Measurements from ENCODE around the gene MEIKIN. TPM values are rescaled to one million over a fixed set of nuclear protein-coding genes. Genes with fewer than 3 reads are reported as not detected.
"Not testable (repeated sequence)": the region's sequence is repeated elsewhere in the genome, so short reads cannot be mapped to it uniquely, and the experiment has no call there.

MEIKIN gene
- total RNA-seq, 2 experiments from 2014 or later = not detected

DNA sequence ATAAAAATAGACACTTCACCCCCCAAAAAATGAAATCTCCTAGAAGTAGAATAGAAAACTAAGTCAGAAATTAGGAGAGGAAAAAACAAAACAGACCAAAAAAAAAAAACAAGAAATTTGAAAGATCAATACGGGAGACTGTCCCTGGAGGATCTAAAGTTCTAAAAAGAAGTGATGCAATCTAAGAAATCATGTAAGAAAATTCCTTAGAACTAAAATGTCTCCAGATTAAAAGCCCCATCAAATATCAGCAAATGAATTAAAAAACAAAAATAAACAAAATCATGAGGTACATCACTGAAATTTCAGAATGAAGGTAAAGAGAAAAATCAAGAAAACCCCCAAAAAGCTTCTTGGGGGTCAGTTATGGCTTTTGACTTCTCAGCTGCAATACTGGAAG lies 162.1 kb downstream of the MEIKIN start:
- peaks cover 18% of the 10 kb centered on the region for H3K36me3 Mint-ChIP-seq (ENCODE audit: low read depth)
- CTCF ChIA-PET = interaction anchor here (1.1 kb wide), 1 partner anchor 9 kb away, joined by 3 read pairs; no protein-coding TSS in a partner anchor
- intact Hi-C loops (cut with DNase I, micrococcal nuclease) = no loop called here
- DNase-seq (no peak), ATAC-seq (no peak)
- POLR2A ChIA-PET = no interaction called here
- H3K4me1 Mint-ChIP-seq = peaks cover 29% of the 10 kb centered on the region
- no peaks in the 10 kb centered on the region for H3K27me3 Mint-ChIP-seq
- no peak overlapping the region for H3K4me3 Mint-ChIP-seq
- no peak overlapping the region for H3K27ac Mint-ChIP-seq
- H3K9me3 Mint-ChIP-seq (ENCODE audit: low read depth) = no peaks in the 10 kb centered on the region

DNA sequence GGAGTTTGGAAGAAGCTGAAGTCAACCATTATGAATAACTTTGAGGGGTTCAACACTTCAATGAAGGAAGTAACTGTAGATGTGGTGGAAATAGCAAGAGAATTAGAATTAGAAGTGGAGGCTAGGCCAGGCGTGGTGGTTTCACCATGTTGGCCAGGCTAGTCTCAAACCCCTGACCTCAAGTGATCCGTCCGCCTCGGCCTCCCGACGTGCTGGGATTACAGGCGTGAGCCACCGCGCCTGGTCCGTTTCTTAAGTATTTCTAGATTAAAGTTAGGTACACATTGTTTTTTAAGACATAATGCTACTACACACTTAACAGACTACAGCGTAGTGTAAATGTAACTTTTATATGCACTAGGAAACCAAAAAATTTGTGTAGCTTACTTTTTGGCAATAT lies 162.7 kb downstream of the MEIKIN start:
- ChIA-PET CTCF (no interaction called here), POLR2A (no interaction called here)
- intact Hi-C loops (cut with DNase I, micrococcal nuclease) = no loop called here
- Mint-ChIP-seq H3K27me3 (no peaks in the 10 kb centered on the region), H3K9me3 (ENCODE audit: low read depth) (no peaks in the 10 kb centered on the region), H3K36me3 (ENCODE audit: low read depth) (peaks cover 17% of the 10 kb centered on the region), H3K27ac (no peak overlapping the region), H3K4me3 (no peak overlapping the region), H3K4me1 (peaks cover 28% of the 10 kb centered on the region)
- DNase-seq (no peak), ATAC-seq (no peak)

DNA sequence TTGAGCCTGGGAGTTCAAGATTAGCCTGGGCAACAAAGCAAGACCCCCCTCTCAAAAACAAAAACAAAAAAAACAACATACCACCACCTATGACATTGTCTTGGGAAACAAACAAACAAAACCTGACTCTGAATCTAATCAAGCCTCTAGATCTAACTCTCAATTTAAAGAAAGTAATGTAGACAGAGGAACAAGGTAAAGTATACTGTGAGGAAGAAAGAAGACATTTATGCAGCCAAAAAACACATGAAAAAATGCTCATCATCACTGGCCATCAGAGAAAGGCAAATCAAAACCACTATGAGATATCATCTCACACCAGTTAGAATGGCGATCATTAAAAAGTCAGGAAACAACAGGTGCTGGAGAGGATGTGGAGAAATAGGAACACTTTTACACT lies 167.3 kb downstream of the MEIKIN start:
- H3K9me3 Mint-ChIP-seq (ENCODE audit: low read depth); intact Hi-C loops (cut with DNase I, micrococcal nuclease); ATAC-seq; POLR2A ChIA-PET; H3K27me3 Mint-ChIP-seq; CTCF ChIA-PET; H3K27ac Mint-ChIP-seq; DNase-seq; H3K4me3 Mint-ChIP-seq: not testable (repeated sequence)
- H3K36me3 Mint-ChIP-seq (ENCODE audit: low read depth) = peaks cover 15% of the 10 kb centered on the region
- peaks cover 31% of the 10 kb centered on the region for H3K4me1 Mint-ChIP-seq

GRCh38 chr5:131776450-131776849 lies 169.0 kb downstream of the MEIKIN start:
- Mint-ChIP-seq H3K4me1 (peaks cover 23% of the 10 kb centered on the region), H3K36me3 (ENCODE audit: low read depth) (peaks cover 7% of the 10 kb centered on the region), H3K9me3 (ENCODE audit: low read depth) (no peaks in the 10 kb centered on the region), H3K4me3 (no peak overlapping the region), H3K27me3 (no peaks in the 10 kb centered on the region), H3K27ac (no peak overlapping the region)
- ATAC-seq (no peak), DNase-seq (no peak)
- ChIA-PET POLR2A (no interaction called here), CTCF (no interaction called here)
- intact Hi-C loops (cut with DNase I, micrococcal nuclease) = no loop called here

DNA sequence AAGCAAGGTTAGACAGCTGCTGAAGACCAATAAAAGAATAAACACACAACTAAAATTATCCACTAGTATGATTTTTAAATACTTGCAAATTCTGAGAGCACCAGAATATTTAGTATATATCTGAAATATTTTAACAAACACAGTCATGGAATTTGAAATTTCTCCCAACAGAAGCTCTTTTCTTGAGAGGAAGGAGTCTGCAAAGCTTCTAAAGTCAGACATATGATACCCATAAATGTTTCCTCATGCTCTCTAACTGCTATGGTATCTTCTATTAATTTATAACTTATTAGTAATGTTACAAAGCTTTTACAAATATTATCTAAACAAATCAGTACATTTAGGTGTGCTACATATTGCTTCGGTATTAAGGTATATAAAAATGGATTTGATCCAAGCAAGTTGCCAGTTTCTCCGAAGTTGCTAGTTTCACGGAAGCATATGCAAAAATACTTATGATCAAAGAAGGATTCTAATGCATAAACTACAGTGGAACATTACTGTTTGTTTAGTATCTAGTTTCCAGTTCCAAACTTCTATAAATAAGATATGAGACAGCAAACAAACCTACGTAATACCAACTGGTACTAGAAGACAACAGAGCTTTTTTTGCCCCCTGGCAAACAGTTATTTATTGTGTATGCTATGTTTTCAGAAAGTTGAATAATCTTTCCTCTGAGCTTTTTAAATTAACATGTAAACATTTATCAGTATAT lies 170.7 kb downstream of the MEIKIN start:
- intact Hi-C loops (cut with DNase I, micrococcal nuclease) = no loop called here
- Mint-ChIP-seq H3K36me3 (ENCODE audit: low read depth) (peaks cover 5% of the 10 kb centered on the region), H3K27ac (no peak overlapping the region), H3K4me1 (peaks cover 25% of the 10 kb centered on the region), H3K4me3 (no peak overlapping the region), H3K9me3 (ENCODE audit: low read depth) (no peaks in the 10 kb centered on the region), H3K27me3 (no peaks in the 10 kb centered on the region)
- CTCF ChIA-PET = interaction anchor here (1.1 to 1.2 kb wide), 2 partner anchors 9 to 186 kb away, joined by 3 read pairs; no protein-coding TSS in a partner anchor
- ATAC-seq (no peak), DNase-seq (no peak)
- POLR2A ChIA-PET = no interaction called here

- Mint-ChIP-seq H3K4me3 (no peak overlapping the region), H3K27ac (no peak overlapping the region), H3K9me3 (ENCODE audit: low read depth) (no peaks in the 10 kb centered on the region), H3K4me1 (peaks cover 28% of the 10 kb centered on the region), H3K36me3 (ENCODE audit: low read depth) (peaks cover 3% of the 10 kb centered on the region), H3K27me3 (no peaks in the 10 kb centered on the region)
- ChIA-PET CTCF (no interaction called here), POLR2A (no interaction called here)
- DNase-seq (no peak), ATAC-seq (no peak)
- intact Hi-C loops (cut with DNase I, micrococcal nuclease) = no loop called here
Observed at GRCh38 chr5:131773805-131774204, 171.7 kb downstream of the MEIKIN start.

DNA sequence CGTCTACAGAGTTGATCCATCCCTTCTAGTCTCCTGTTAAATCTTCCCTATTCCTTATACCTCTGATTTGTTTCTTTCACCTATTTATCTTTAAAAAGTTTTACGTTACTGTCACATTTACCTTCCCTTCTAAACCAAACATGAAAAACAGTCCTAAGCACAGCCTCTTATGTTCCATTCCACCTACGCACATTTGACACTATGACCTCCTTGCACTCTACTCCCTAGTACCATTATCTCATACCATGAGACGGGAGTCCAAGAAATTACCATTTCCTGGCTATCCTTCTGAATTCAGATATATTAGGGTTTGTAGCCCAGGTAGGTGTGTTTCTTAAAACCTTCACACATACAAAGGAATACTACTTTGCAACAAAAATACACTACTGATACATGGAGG lies 173.8 kb downstream of the MEIKIN start:
- POLR2A ChIA-PET = no interaction called here
- no peak for ATAC-seq
- H3K9me3 Mint-ChIP-seq (ENCODE audit: low read depth) = peaks cover 3% of the 10 kb centered on the region

DNA sequence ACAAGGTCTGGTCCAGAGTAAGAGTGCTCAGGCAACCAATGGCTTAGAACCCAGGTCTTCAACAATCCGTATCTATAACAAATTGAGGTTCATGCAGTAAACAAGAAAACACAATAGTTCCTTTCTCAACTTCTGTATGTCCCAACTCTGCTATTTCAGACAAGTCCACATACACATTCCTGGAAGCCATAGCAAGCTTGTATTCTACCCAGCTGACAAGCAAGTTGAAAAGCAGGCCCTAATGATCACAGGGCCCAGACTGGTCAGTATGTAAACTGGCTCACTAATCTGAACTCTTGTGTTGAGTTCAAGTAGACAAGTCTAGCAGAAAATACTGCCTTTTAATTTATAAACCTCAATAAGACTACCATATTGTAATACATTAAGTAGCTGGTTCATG lies 175.5 kb downstream of the MEIKIN start:
- Mint-ChIP-seq H3K9me3 (ENCODE audit: low read depth) (peaks cover 3% of the 10 kb centered on the region), H3K4me1 (peaks cover 23% of the 10 kb centered on the region), H3K27ac (no peak overlapping the region), H3K27me3 (no peaks in the 10 kb centered on the region), H3K36me3 (ENCODE audit: low read depth) (peaks cover 8% of the 10 kb centered on the region), H3K4me3 (no peak overlapping the region)
- DNase-seq = no peak
- no peak for ATAC-seq
- intact Hi-C loops (cut with DNase I, micrococcal nuclease) = no loop called here
- CTCF ChIA-PET = no interaction called here
- POLR2A ChIA-PET = no interaction called here

More for the DNA sequence above, 173.8 kb downstream of the MEIKIN start:
- CTCF ChIA-PET = no interaction called here
- no peak for DNase-seq
- no peak overlapping the region for H3K27ac Mint-ChIP-seq
- H3K36me3 Mint-ChIP-seq (ENCODE audit: low read depth) = peaks cover 4% of the 10 kb centered on the region
- intact Hi-C loops (cut with DNase I, micrococcal nuclease) = no loop called here
- H3K27me3 Mint-ChIP-seq = no peaks in the 10 kb centered on the region
- H3K4me3 Mint-ChIP-seq = no peak overlapping the region
- peaks cover 23% of the 10 kb centered on the region for H3K4me1 Mint-ChIP-seq

GRCh38 chr5:131769336-131769735 lies 176.1 kb downstream of the MEIKIN start:
- peaks cover 3% of the 10 kb centered on the region for H3K9me3 Mint-ChIP-seq (ENCODE audit: low read depth)
- no peak overlapping the region for H3K4me3 Mint-ChIP-seq
- H3K27me3 Mint-ChIP-seq = no peaks in the 10 kb centered on the region
- H3K27ac Mint-ChIP-seq = no peak overlapping the region
- ChIA-PET POLR2A (no interaction called here), CTCF (no interaction called here)
- H3K36me3 Mint-ChIP-seq (ENCODE audit: low read depth) = peaks cover 11% of the 10 kb centered on the region
- H3K4me1 Mint-ChIP-seq = peaks cover 21% of the 10 kb centered on the region
- DNase-seq = no peak
- ATAC-seq = no peak
- intact Hi-C loops (cut with DNase I, micrococcal nuclease) = no loop called here

DNA sequence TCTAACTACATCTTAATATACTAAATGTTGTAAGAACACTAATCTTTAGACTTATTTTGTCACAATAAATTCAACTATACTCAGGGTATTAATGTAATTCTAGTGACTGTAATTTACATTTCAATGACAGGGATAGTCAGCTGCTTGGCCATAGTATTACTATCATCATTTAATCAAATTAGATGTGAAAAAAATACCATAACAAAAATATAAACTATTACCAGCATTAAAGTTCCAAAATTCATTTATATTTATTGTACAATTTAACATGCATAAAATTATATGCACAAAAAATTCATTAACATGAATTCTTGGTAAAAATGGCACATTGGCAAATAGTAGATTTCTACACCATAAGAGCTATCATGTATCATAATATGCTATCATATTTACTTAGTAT lies 177.6 kb downstream of the MEIKIN start:
- ATAC-seq (no peak), DNase-seq (no peak)
- Mint-ChIP-seq H3K36me3 (ENCODE audit: low read depth) (peaks cover 17% of the 10 kb centered on the region), H3K27me3 (no peaks in the 10 kb centered on the region), H3K4me1 (peaks cover 14% of the 10 kb centered on the region), H3K27ac (no peak overlapping the region), H3K4me3 (no peak overlapping the region), H3K9me3 (ENCODE audit: low read depth) (peaks cover 7% of the 10 kb centered on the region)
- ChIA-PET CTCF (no interaction called here), POLR2A (no interaction called here)
- intact Hi-C loops (cut with DNase I, micrococcal nuclease) = no loop called here

DNA sequence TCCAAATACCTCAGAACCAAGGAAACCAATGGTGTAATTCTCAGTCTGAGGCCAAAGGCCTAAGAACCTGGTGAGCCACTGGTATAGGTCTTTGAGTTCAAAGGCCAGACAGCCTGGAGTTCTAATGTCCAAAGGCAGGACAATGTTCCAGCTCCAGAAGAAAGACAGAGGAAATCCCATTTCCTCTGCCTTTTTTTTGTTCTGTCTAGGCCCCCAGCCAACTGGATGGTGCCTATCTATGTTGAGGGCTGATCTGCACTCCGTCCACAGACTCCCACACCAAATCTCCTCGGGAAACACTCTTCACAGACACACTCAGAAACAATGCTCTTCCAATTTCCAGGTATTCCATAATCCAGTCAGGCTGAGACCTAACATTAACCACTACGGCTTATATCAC lies 178.8 kb downstream of the MEIKIN start:
- Mint-ChIP-seq H3K4me1 (peaks cover 15% of the 10 kb centered on the region), H3K27ac (no peak overlapping the region), H3K27me3 (no peaks in the 10 kb centered on the region), H3K4me3 (no peak overlapping the region), H3K36me3 (ENCODE audit: low read depth) (peaks cover 19% of the 10 kb centered on the region), H3K9me3 (ENCODE audit: low read depth) (peaks cover 9% of the 10 kb centered on the region)
- no peak for DNase-seq
- CTCF ChIA-PET = no interaction called here
- POLR2A ChIA-PET = no interaction called here
- no peak for ATAC-seq
- intact Hi-C loops (cut with DNase I, micrococcal nuclease) = no loop called here

DNA sequence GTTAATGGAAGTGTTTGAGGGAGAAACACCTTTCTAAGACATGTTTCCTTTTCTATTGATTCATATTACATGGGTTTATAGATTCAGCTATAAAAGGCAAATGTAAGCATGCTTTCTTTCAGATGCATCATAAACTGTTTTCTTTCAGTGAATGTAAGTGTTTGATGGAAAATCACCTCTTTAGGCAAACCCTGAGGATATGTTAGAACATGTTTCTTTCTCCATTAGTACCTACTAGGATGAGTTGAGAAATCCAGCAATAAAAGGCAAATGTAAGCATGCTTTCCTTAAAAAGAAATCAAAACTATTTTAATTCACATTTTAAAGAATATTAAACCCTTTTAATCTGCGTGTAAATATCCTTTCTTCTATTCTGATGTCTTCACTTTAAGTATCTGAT lies 180.2 kb downstream of the MEIKIN start:
- ChIA-PET POLR2A (no interaction called here), CTCF (no interaction called here)
- ATAC-seq (no peak), DNase-seq (no peak)
- H3K4me1 Mint-ChIP-seq = peaks cover 15% of the 10 kb centered on the region
- no peaks in the 10 kb centered on the region for H3K27me3 Mint-ChIP-seq
- H3K4me3 Mint-ChIP-seq = no peak overlapping the region
- H3K36me3 Mint-ChIP-seq (ENCODE audit: low read depth) = peaks cover 19% of the 10 kb centered on the region
- intact Hi-C loops (cut with DNase I, micrococcal nuclease) = no loop called here
- H3K27ac Mint-ChIP-seq = no peak overlapping the region
- H3K9me3 Mint-ChIP-seq (ENCODE audit: low read depth) = peaks cover 9% of the 10 kb centered on the region

- Mint-ChIP-seq H3K4me1 (peaks cover 16% of the 10 kb centered on the region), H3K27ac (no peak overlapping the region), H3K36me3 (ENCODE audit: low read depth) (peaks cover 19% of the 10 kb centered on the region), H3K27me3 (no peaks in the 10 kb centered on the region), H3K9me3 (ENCODE audit: low read depth) (peaks cover 9% of the 10 kb centered on the region), H3K4me3 (no peak overlapping the region)
- ChIA-PET POLR2A (no interaction called here), CTCF (no interaction called here)
- ATAC-seq = no peak
- intact Hi-C loops (cut with DNase I, micrococcal nuclease) = no loop called here
- no peak for DNase-seq
Observed at GRCh38 chr5:131763968-131764367, 181.5 kb downstream of the MEIKIN start.

All from activated CD4-positive, alpha-beta T cell treated with anti-CD3 and anti-CD28 coated beads for 36 hours (primary cell).